Measurements from ENCODE around the gene EVA1C.
"Not testable (repeated sequence)": the region's sequence is repeated elsewhere in the genome, so short reads cannot be mapped to it uniquely, and the experiment has no call there.

Gene EVA1C

GRCh38 chr21:32520875-32521735 is 108.6 kb downstream of the EVA1C start:
- H3K27me3 Mint-ChIP-seq, result peaks cover 11% of the 10 kb centered on the region
- no peaks in the 10 kb centered on the region for H3K36me3 Mint-ChIP-seq
- H3K9me3 Mint-ChIP-seq, result peaks cover 3% of the 10 kb centered on the region
- H3K4me3 Mint-ChIP-seq, result no peak overlapping the region
- no peaks in the 10 kb centered on the region for H3K4me1 Mint-ChIP-seq
- no peak for ATAC-seq (ENCODE audit: low read depth)
- H3K27ac Mint-ChIP-seq, result no peak overlapping the region
- DNase-seq (ENCODE audit: low spot score in 2 of 2), result no peak

GRCh38 chr21:32521736-32522355 is 109.3 kb downstream of the EVA1C start:
- H3K9me3 Mint-ChIP-seq, result peaks cover 3% of the 10 kb centered on the region
- no peak for ATAC-seq (ENCODE audit: low read depth)

GRCh38 chr21:32523463-32523862 is 111.0 kb downstream of the EVA1C start:
- H3K27ac Mint-ChIP-seq, result no peak overlapping the region
- ATAC-seq (ENCODE audit: low read depth) (no peak), DNase-seq (ENCODE audit: low spot score in 2 of 2) (no peak)
- no peaks in the 10 kb centered on the region for H3K4me1 Mint-ChIP-seq
- H3K27me3 Mint-ChIP-seq, result peaks cover 15% of the 10 kb centered on the region
- peaks cover 4% of the 10 kb centered on the region for H3K9me3 Mint-ChIP-seq
- H3K36me3 Mint-ChIP-seq, result no peaks in the 10 kb centered on the region
- H3K4me3 Mint-ChIP-seq, result no peak overlapping the region

More at GRCh38 chr21:32521736-32522355, 109.3 kb downstream of the EVA1C start:
- no peaks in the 10 kb centered on the region for H3K36me3 Mint-ChIP-seq
- H3K27me3 Mint-ChIP-seq, result peaks cover 15% of the 10 kb centered on the region
- no peak for DNase-seq (ENCODE audit: low spot score in 2 of 2)
- no peak overlapping the region for H3K27ac Mint-ChIP-seq
- no peak overlapping the region for H3K4me3 Mint-ChIP-seq
- H3K4me1 Mint-ChIP-seq, result no peaks in the 10 kb centered on the region

DNA sequence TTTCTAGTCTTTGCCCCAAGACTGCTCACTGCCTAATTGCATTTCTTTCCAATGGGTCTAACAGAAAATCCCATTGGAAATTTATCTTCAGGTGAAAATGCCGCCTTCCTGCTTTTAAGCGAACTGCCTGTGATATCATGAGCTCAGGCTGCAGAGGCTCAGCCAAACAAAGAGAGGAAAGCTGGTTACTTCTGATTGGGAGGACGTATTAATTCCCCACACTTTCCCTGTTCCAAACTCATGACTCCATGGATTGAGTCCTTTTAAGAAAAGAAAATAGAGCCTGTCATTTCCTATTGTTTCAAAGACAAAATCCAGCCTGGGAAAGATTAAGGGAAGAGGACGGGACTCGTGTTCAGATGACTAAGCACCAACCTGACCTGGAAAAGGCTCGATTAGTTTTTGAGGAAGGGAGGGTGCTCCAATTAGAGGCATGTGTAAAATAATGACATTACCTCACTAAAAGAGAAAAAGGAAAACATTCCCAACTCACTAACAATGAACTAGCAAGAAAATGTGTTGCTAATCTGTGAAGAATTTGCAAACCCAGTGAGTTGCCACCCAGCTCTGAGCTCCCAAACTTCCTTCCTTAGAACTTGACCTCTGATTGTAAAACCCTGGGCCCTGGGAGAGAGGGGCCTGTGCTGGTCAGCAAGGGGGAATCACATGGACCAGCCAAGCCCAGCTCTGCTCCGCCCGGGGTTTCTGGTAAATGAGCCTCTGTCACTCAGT is 111.6 kb downstream of the EVA1C start:
- Mint-ChIP-seq H3K4me3 (no peak overlapping the region), H3K9me3 (peaks cover 2% of the 10 kb centered on the region), H3K27ac (no peak overlapping the region), H3K36me3 (no peaks in the 10 kb centered on the region), H3K27me3 (peaks cover 15% of the 10 kb centered on the region), H3K4me1 (no peaks in the 10 kb centered on the region)
- ATAC-seq (ENCODE audit: low read depth) (no peak), DNase-seq (ENCODE audit: low spot score in 2 of 2) (no peak)

DNA sequence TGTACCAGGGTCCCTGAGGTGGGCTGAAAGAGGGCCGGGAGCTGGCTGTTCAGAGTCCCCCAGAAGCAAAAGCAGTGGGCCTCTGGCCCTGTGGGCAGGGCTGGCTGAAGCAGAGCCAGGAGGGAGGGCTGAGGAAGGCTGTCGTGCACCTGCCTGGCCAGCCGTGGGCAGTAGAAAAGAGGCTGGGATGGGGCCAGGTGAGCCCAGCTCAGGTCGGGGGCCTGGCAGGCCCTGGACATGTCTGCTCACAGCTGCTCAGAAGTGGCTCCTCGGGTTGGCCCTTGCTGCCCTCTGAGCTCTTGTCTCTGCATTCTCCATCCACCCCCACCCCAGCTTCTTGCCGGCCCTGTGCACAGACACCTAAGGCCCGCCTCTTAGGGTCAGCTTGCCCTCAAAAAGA is 112.8 kb downstream of the EVA1C start:
- Mint-ChIP-seq H3K36me3 (no peaks in the 10 kb centered on the region), H3K27me3 (peaks cover 15% of the 10 kb centered on the region), H3K9me3 (peaks cover 2% of the 10 kb centered on the region), H3K4me1 (no peaks in the 10 kb centered on the region), H3K27ac (no peak overlapping the region), H3K4me3 (no peak overlapping the region)
- no peak for DNase-seq (ENCODE audit: low spot score in 2 of 2)
- no peak for ATAC-seq (ENCODE audit: low read depth)

GRCh38 chr21:32529679-32530078 is 117.2 kb downstream of the EVA1C start:
- peaks cover 7% of the 10 kb centered on the region for H3K9me3 Mint-ChIP-seq
- no peak overlapping the region for H3K27ac Mint-ChIP-seq
- peaks cover 2% of the 10 kb centered on the region for H3K36me3 Mint-ChIP-seq
- H3K27me3 Mint-ChIP-seq, result peaks cover 9% of the 10 kb centered on the region
- no peak for DNase-seq (ENCODE audit: low spot score in 2 of 2)
- no peak for ATAC-seq (ENCODE audit: low read depth)
- H3K4me3 Mint-ChIP-seq, result no peak overlapping the region
- H3K4me1 Mint-ChIP-seq, result no peaks in the 10 kb centered on the region

- not testable (repeated sequence) for H3K4me3 Mint-ChIP-seq; H3K36me3 Mint-ChIP-seq; DNase-seq (ENCODE audit: low spot score in 2 of 2); H3K27ac Mint-ChIP-seq; ATAC-seq (ENCODE audit: low read depth); H3K4me1 Mint-ChIP-seq; H3K9me3 Mint-ChIP-seq
- H3K27me3 Mint-ChIP-seq, result peaks cover 13% of the 10 kb centered on the region
Measured at GRCh38 chr21:32530809-32531208, 118.3 kb downstream of the EVA1C start.

DNA sequence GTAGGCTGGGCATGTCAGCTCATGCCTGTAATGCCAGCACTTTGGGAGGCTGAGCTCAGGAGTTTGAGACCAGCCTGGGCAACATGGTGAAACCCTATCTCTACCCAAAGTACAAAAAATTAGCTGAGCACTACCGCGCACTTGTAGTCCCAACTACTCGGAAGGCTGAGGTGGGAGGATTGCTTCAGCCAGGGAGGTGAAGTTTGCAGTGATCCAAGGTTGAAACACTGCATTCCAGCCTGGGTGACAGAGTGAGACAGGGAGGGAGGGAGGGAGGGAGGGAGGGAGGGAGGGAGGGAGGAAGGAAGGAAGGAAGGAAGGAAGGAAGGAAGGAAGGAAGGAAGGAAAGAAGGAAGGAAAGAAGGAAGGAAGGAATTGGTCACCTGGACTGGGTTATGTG is 119.1 kb downstream of the EVA1C start:
- ATAC-seq (ENCODE audit: low read depth); H3K27ac Mint-ChIP-seq; H3K9me3 Mint-ChIP-seq: not testable (repeated sequence)

GRCh38 chr21:32532636-32533035 is 120.1 kb downstream of the EVA1C start:
- Mint-ChIP-seq H3K4me3 (no peak overlapping the region), H3K9me3 (peaks cover 5% of the 10 kb centered on the region), H3K36me3 (peaks cover 2% of the 10 kb centered on the region), H3K27me3 (peaks cover 16% of the 10 kb centered on the region), H3K27ac (no peak overlapping the region), H3K4me1 (no peaks in the 10 kb centered on the region)
- ATAC-seq (ENCODE audit: low read depth) (no peak), DNase-seq (ENCODE audit: low spot score in 2 of 2) (no peak)

More for the DNA sequence above, 119.1 kb downstream of the EVA1C start:
- not testable (repeated sequence) for H3K36me3 Mint-ChIP-seq; H3K4me1 Mint-ChIP-seq; H3K4me3 Mint-ChIP-seq; DNase-seq (ENCODE audit: low spot score in 2 of 2)
- peaks cover 13% of the 10 kb centered on the region for H3K27me3 Mint-ChIP-seq

DNA sequence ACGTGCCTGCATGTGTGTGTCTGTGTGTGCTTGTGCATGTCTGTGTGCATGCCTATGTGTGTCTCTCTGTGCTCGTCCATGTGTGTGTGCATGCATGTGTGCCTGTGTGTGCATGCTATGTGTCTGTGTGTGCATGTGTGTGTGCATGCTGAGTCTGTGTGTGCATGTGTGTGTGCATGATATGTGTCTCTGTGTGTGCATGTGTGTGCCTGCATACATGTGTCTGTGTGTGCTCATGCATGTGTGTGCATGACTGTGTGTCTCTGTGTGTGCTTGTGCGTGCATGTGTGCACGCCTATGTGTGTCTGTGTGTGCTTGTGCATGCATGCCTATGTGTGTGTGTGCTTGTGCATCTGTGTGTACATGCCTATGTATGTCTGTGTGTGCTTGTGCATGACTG is 120.5 kb downstream of the EVA1C start:
- ATAC-seq (ENCODE audit: low read depth) (no peak), DNase-seq (ENCODE audit: low spot score in 2 of 2) (no peak)
- Mint-ChIP-seq H3K36me3 (peaks cover 2% of the 10 kb centered on the region), H3K4me3 (no peak overlapping the region), H3K4me1 (no peaks in the 10 kb centered on the region), H3K27ac (no peak overlapping the region), H3K9me3 (peaks cover 5% of the 10 kb centered on the region), H3K27me3 (peaks cover 16% of the 10 kb centered on the region)

GRCh38 chr21:32533611-32534010 is 121.1 kb downstream of the EVA1C start:
- H3K27me3 Mint-ChIP-seq, result peaks cover 18% of the 10 kb centered on the region
- no peak overlapping the region for H3K4me3 Mint-ChIP-seq
- peaks cover 5% of the 10 kb centered on the region for H3K9me3 Mint-ChIP-seq
- H3K27ac Mint-ChIP-seq, result no peak overlapping the region
- no peak for ATAC-seq (ENCODE audit: low read depth)
- DNase-seq (ENCODE audit: low spot score in 2 of 2), result no peak
- peaks cover 3% of the 10 kb centered on the region for H3K36me3 Mint-ChIP-seq
- H3K4me1 Mint-ChIP-seq, result peaks cover 2% of the 10 kb centered on the region

DNA sequence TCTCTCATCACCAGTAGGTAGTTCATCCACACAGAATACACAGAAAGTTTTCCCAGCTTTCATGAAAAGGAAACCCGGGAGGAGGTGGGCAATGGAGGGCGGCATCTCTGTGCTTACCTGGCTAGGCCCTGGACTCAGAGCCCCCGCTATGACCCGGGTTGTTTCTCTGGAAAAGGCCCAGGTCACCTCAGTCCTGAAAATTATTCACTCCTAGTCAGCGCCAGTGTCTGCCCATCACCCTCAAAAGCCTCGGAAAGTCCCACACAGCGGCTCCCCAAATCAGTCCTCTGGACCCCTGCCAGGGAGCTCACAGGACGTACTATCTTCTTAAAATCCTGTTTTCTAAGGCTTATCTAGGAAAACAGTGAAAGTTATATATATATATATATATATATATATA is 121.6 kb downstream of the EVA1C start:
- Mint-ChIP-seq H3K9me3 (peaks cover 5% of the 10 kb centered on the region), H3K4me1 (peaks cover 2% of the 10 kb centered on the region), H3K27me3 (peaks cover 21% of the 10 kb centered on the region), H3K4me3 (no peak overlapping the region), H3K27ac (no peak overlapping the region), H3K36me3 (peaks cover 3% of the 10 kb centered on the region)
- DNase-seq (ENCODE audit: low spot score in 2 of 2), result no peak
- ATAC-seq (ENCODE audit: low read depth), result no peak

DNA sequence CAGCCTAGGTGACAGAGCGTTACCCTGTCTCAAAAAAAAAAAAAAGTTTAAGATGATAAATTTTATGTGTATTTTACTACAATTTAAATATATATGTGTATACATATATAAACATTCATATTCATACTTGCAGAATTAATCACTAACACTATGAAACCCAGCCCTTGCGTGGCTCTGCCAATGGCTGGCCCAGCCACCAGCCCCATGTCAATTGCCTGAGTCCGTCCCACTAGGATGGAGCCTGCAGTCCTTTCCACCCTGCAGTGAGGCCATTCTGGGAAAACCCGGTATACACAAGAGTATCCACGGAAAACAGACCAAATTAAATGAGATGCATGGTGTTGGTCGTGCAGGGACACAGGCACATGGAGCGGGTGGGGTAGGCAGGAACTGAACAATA is 123.1 kb downstream of the EVA1C start:
- peaks cover 2% of the 10 kb centered on the region for H3K4me1 Mint-ChIP-seq
- no peak overlapping the region for H3K4me3 Mint-ChIP-seq
- H3K9me3 Mint-ChIP-seq, result peaks cover 5% of the 10 kb centered on the region
- no peak for DNase-seq (ENCODE audit: low spot score in 2 of 2)
- H3K36me3 Mint-ChIP-seq, result peaks cover 3% of the 10 kb centered on the region
- H3K27me3 Mint-ChIP-seq, result peaks cover 21% of the 10 kb centered on the region
- H3K27ac Mint-ChIP-seq, result no peak overlapping the region
- no peak for ATAC-seq (ENCODE audit: low read depth)

DNA sequence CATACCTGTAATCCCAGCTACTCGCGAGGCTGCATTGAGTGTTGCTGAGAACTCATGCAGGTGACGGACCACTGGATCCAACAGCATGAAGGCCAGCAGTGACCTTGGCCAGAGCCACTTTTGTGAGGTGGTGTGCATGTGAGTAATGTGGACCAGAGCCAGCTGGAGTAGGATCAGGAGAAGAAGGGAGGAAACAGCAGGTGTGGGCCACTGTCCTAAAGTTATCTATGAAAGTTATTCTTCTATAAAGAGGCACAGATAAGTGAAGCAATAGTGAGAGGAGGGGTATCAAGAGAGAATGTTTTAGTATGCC is 125.0 kb downstream of the EVA1C start:
- peaks cover 21% of the 10 kb centered on the region for H3K27me3 Mint-ChIP-seq
- DNase-seq (ENCODE audit: low spot score in 2 of 2) (no peak), ATAC-seq (ENCODE audit: low read depth) (no peak)
- H3K36me3 Mint-ChIP-seq, result peaks cover 2% of the 10 kb centered on the region
- H3K27ac Mint-ChIP-seq, result no peak overlapping the region
- H3K4me3 Mint-ChIP-seq, result no peak overlapping the region
- peaks cover 2% of the 10 kb centered on the region for H3K4me1 Mint-ChIP-seq
- H3K9me3 Mint-ChIP-seq, result peaks cover 4% of the 10 kb centered on the region

Data from memory B cell (primary cell).